ENCODE measurements around the gene CPB2. TPM values are rescaled to one million over a fixed set of nuclear protein-coding genes. Genes with fewer than 3 reads are reported as not detected.
A peak's percentile ranks its signal among the peaks of the same experiment; 100 is the strongest.

CPB2 gene
- total and polyA plus RNA-seq, 4 donors: 175 to 997 (median 504) TPM

GRCh38 chr13:46152627-46153328 is 47.9 kb upstream of the CPB2 start:
- Histone ChIP-seq H3K4me1 (ENCODE audit: control insufficient read depth in 4 of 4, insufficient read depth in 4 of 4, low read length in 3 of 4) (peaks cover 0 to 6% (median 0%) of the 10 kb centered on the region in 4 donors), H3K36me3 (ENCODE audit: control insufficient read depth in 4 of 4, insufficient read depth in 3 of 4, low read depth in 1 of 4, low read length in 3 of 4) (peaks cover 0 to 5% (median 0%) of the 10 kb centered on the region in 4 donors), H3K27me3 (ENCODE audit: control insufficient read depth in 4 of 4, insufficient read depth in 4 of 4, low read length in 3 of 4) (no peaks in the 10 kb centered on the region), H3K9me3 (ENCODE audit: control insufficient read depth in 4 of 4, low read length in 3 of 4) (no peaks in the 10 kb centered on the region), H3K4me3 (ENCODE audit: low read depth in 1 of 3, low read length in 3 of 3) (no peak overlapping the region), H3K27ac (ENCODE audit: low read depth in 1 of 2, low read length in 2 of 2) (no peak overlapping the region), H3K9ac (ENCODE audit: low read depth in 1 of 2, low read length in 2 of 2) (no peak overlapping the region)
- TF ChIP-seq HNF4A (conservative IDR thresholded peaks at IDR 0.05) (peak in 1 of 2 donors; percentile 6), HNF4G (IDR thresholded peaks at IDR 0.05) (no peak)
- WGBS: 71% methylated on average over 6 of the region's 6 CpGs
- DNase-seq (ENCODE audit: low spot score): no peak

- Histone ChIP-seq H3K27me3 (ENCODE audit: control insufficient read depth in 4 of 4, insufficient read depth in 4 of 4, low read length in 3 of 4) (no peaks in the 10 kb centered on the region), H3K9ac (ENCODE audit: low read depth in 1 of 2, low read length in 2 of 2) (no peak overlapping the region), H3K36me3 (ENCODE audit: control insufficient read depth in 4 of 4, insufficient read depth in 3 of 4, low read depth in 1 of 4, low read length in 3 of 4) (peaks cover 0 to 6% (median 0%) of the 10 kb centered on the region in 4 donors), H3K4me1 (ENCODE audit: control insufficient read depth in 4 of 4, insufficient read depth in 4 of 4, low read length in 3 of 4) (peaks cover 0 to 16% (median 4%) of the 10 kb centered on the region in 4 donors), H3K9me3 (ENCODE audit: control insufficient read depth in 4 of 4, low read length in 3 of 4) (no peaks in the 10 kb centered on the region), H3K27ac (ENCODE audit: low read depth in 1 of 2, low read length in 2 of 2) (no peak overlapping the region), H3K4me3 (ENCODE audit: low read depth in 1 of 3, low read length in 3 of 3) (no peak overlapping the region)
- TF ChIP-seq FOXA1 (IDR thresholded peaks at IDR 0.05): no peak
- no peak for TF ChIP-seq TAF1 (conservative IDR thresholded peaks at IDR 0.05)
- no peak for TF ChIP-seq REST (IDR thresholded peaks at IDR 0.05)
- no peak for TF ChIP-seq RAD21 (IDR thresholded peaks at IDR 0.05)
- no peak for TF ChIP-seq SP1 (IDR thresholded peaks at IDR 0.05)
- no peak for TF ChIP-seq ZBTB33 (IDR thresholded peaks at IDR 0.05)
- no peak for TF ChIP-seq EGR1 (IDR thresholded peaks at IDR 0.05; ENCODE audit: low read depth in 2 of 2)
- TF ChIP-seq JUND (IDR thresholded peaks at IDR 0.05): no peak
- no peak for TF ChIP-seq NR2F2 (IDR thresholded peaks at IDR 0.05)
- no peak for TF ChIP-seq MAX (IDR thresholded peaks at IDR 0.05)
- no peak for TF ChIP-seq YY1 (IDR thresholded peaks at IDR 0.05)
- TF ChIP-seq HNF4A (conservative IDR thresholded peaks at IDR 0.05): no peak
- no peak for TF ChIP-seq RXRA (IDR thresholded peaks at IDR 0.05)
- no peak for TF ChIP-seq FOXA2 (IDR thresholded peaks at IDR 0.05)
- TF ChIP-seq ATF3 (IDR thresholded peaks at IDR 0.05): no peak
- no peak for TF ChIP-seq CTCF (IDR thresholded peaks at IDR 0.05; ENCODE audit: low read depth, low read length, missing input control)
- TF ChIP-seq HNF4G (IDR thresholded peaks at IDR 0.05): no peak
- WGBS: 94% methylated on average over 1 of the region's 1 CpG
- no peak for DNase-seq (ENCODE audit: low spot score)
Observed at GRCh38 chr13:46150134-46150693, 45.4 kb upstream of the CPB2 start.

All from liver (tissue), 9 donors.